Endometrial microvascular endothelial cells (primary cell): ENCODE measurements around the gene RNF5. TPM values are rescaled to one million over a fixed set of nuclear protein-coding genes. Genes with fewer than 3 reads are reported as not detected.

ENCODE experiments used
- in situ Hi-C: cut with HindIII; loops from 2 replicates; pipeline ENCODE4 v1.10.0; 2017; ENCODE audit warnings: low sequenced_read_pairs, low pct_unique_long_range_greater_than_20kb; ENCODE audit errors: inconsistent ontology term
- total RNA-seq: library from RNA; depleted of rRNA; stranded (reverse); fragments of >200 nt; gene quantifications from one replicate; pipeline ENCODE4 v1.2.3, GENCODE V29; 2015; ENCODE audit errors: inconsistent ontology term

Gene RNF5
- total RNA-seq, 1 donor from 2014 or later, result 57.0 TPM

- in situ Hi-C loops, result no loop called here
Observed at GRCh38 chr6:32151181-32151862, 26.9 kb upstream of the RNF5 start.

GRCh38 chr6:32151863-32152768 lies 26.1 kb upstream of the RNF5 start, which contains the start of gene PRRT1:
Gene PRRT1 (minus strand): TSS chr6:32151939. CDS start chr6:32151827, 112 bp downstream.
- in situ Hi-C loops, result no loop called here

- in situ Hi-C loops, result no loop called here
Observed at GRCh38 chr6:32152769-32153563, 25.2 kb upstream of the RNF5 start.

- in situ Hi-C loops, result no loop called here
Observed at GRCh38 chr6:32153564-32154513, 24.4 kb upstream of the RNF5 start, which contains the start of gene PPT2. Gene PPT2 (plus strand): TSS chr6:32154141. CDS start chr6:32154595, 454 bp downstream.

GRCh38 chr6:32154514-32155161 lies 23.6 kb upstream of the RNF5 start:
- in situ Hi-C loops, result no loop called here

- in situ Hi-C loops, result no loop called here
Observed at GRCh38 chr6:32156891-32157290, 21.3 kb upstream of the RNF5 start.

GRCh38 chr6:32158052-32158451 lies 20.2 kb upstream of the RNF5 start:
- in situ Hi-C loops, result no loop called here

GRCh38 chr6:32163559-32164258 lies 14.5 kb upstream of the RNF5 start:
- in situ Hi-C loops, result no loop called here

GRCh38 chr6:32164295-32164694 lies 13.9 kb upstream of the RNF5 start, which contains the start of gene EGFL8:
Gene EGFL8 (plus strand): TSS chr6:32164595. CDS start chr6:32166166, 1,571 bp downstream.
- in situ Hi-C loops, result no loop called here

GRCh38 chr6:32166411-32167061 lies 11.7 kb upstream of the RNF5 start:
- in situ Hi-C loops, result no loop called here

- in situ Hi-C loops, result no loop called here
Observed at GRCh38 chr6:32167154-32167760, 10.9 kb upstream of the RNF5 start.

GRCh38 chr6:32167761-32168262 lies 10.4 kb upstream of the RNF5 start:
- in situ Hi-C loops, result no loop called here

GRCh38 chr6:32168350-32168749 lies 9.9 kb upstream of the RNF5 start:
- in situ Hi-C loops, result no loop called here

- in situ Hi-C loops, result no loop called here
Observed at GRCh38 chr6:32168807-32169591, 9.2 kb upstream of the RNF5 start.

GRCh38 chr6:32170294-32170693 lies 7.9 kb upstream of the RNF5 start:
- in situ Hi-C loops, result no loop called here
